GM21367 (cell line): ENCODE results near the gene SCAF4.
"Not testable (repeated sequence)": the region's sequence is repeated elsewhere in the genome, so short reads cannot be mapped to it uniquely, and the experiment has no call there.

Source experiments
- ATAC-seq: cut with Tn5 transposase; IDR thresholded peaks from one replicate; pipeline ENCODE4 v1.9.1; 2021; ENCODE audit not compliant: unreplicated experiment

SCAF4 gene, protein sequence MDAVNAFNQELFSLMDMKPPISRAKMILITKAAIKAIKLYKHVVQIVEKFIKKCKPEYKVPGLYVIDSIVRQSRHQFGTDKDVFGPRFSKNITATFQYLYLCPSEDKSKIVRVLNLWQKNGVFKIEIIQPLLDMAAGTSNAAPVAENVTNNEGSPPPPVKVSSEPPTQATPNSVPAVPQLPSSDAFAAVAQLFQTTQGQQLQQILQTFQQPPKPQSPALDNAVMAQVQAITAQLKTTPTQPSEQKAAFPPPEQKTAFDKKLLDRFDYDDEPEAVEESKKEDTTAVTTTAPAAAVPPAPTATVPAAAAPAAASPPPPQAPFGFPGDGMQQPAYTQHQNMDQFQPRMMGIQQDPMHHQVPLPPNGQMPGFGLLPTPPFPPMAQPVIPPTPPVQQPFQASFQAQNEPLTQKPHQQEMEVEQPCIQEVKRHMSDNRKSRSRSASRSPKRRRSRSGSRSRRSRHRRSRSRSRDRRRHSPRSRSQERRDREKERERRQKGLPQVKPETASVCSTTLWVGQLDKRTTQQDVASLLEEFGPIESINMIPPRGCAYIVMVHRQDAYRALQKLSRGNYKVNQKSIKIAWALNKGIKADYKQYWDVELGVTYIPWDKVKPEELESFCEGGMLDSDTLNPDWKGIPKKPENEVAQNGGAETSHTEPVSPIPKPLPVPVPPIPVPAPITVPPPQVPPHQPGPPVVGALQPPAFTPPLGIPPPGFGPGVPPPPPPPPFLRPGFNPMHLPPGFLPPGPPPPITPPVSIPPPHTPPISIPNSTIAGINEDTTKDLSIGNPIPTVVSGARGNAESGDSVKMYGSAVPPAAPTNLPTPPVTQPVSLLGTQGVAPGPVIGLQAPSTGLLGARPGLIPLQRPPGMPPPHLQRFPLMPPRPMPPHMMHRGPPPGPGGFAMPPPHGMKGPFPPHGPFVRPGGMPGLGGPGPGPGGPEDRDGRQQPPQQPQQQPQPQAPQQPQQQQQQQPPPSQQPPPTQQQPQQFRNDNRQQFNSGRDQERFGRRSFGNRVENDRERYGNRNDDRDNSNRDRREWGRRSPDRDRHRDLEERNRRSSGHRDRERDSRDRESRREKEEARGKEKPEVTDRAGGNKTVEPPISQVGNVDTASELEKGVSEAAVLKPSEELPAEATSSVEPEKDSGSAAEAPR

DNA sequence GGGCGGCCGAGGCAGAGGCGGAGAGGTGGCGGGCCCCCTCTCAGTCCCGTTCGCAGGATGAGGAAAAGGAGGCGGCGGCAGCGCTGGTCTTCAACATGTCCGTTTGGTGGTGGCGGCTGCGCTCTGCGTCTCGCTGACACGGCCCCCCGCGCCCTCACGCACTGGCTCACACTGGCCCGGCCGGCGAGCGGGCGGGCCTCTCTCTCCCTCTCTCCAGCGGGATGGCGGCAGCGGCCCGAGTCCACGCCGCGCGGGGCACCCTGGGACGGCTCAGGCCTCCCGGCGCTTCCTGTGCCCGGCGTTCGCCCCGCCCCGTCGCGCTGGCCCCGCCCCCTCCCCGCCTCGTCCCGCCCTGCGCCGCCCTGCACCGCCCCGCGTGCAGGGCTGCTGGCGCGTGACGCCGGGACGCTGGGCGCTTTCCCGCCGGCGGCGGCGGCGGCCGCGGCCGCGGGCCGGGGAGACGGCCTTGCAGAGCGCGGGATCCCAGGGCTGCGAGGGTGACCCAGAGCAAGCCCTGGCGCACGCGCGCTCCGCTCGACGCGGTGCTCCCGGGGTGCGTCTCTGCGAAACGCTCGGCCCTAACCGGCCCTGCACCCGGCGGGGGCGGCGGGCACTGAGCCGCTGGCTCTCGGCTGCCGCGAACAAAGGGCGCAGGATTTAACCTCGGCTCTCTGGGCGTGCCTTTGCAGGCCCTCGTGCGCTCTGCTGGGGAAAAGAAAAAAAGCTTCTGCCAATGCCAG, at the start of gene SCAF4:
Gene SCAF4, minus strand, starts transcription at position 262 of the 740 bp plus-strand sequence. CDS start 426 bp downstream, outside the sequence.
- ATAC-seq = peak; percentile 78

DNA sequence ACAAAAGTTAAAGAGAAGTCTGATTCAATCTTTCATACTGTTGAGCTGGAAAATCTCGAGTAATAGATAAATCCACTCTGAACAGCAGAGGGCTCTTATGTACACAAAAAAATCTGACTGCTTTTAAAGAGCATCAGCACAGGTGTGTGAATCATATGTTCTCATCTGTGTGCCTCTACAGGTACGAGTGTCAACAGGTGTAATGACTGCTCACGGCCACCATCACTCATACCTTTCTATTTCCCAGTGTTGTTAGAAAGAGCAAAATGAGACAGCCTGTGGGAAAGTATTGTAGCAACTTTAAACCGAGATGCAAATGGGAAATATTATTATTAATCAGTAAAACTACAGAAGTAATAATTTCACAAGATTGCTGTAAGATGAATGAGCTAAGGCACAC, 49.0 kb upstream of the SCAF4 start:
- no peak for ATAC-seq

DNA sequence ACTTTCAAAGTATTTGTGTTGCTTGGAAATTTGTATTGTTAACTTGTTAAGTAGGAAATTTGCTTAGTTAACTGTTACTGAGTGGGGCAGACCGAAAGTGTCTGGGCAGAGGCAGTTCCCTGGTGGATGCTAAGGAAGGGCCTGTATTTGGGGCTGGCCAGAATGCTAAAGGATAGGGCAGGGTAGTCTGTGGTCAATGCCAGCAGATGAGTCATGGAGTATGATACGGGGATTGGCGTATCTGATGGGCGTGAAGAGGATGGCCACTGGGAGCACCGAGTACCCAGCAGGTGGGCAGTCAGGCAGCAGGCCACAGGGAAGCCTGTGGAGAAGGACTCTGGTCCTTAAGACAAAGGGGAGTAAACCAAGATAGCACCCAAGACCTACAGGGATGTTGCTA, 46.6 kb upstream of the SCAF4 start:
- ATAC-seq = no peak

DNA sequence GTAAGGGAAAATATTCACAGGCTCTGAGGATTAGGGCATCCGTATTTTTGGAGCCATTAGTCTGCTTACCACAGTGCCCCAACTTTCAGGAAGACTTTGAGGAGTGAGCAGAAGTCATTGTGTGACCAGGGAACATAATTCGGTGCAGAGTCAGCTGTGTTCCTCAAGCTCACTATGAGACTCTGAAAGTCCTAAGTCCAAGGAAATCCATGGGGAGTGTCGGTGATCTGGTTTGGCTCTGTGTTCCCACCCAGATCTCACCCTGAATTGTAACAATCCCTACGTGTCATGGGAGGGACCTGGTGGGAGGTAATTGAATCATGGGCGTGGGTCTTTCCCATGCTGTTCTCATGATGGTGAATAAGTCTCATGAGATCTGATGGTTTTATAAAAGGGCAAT, 45.9 kb upstream of the SCAF4 start:
- no peak for ATAC-seq

DNA sequence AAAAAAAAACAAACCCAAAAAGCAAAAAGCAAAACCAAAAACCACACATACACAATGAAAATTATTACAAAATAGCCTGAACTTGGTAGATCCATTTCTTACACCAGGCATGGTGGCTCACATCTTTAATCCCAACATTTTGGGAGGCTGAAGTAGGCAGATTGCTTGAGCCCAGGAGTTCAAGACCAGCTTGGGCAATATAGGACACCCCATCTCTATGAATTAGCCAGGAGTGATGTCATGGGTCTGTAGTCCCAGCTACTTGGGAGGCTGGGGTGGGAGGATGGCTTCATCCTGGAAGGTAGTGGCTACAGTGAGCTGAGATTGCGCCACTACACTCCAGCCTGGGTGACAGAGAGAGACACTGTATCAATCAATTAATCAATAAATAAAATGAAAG, 42.1 kb upstream of the SCAF4 start:
- ATAC-seq = no peak

DNA sequence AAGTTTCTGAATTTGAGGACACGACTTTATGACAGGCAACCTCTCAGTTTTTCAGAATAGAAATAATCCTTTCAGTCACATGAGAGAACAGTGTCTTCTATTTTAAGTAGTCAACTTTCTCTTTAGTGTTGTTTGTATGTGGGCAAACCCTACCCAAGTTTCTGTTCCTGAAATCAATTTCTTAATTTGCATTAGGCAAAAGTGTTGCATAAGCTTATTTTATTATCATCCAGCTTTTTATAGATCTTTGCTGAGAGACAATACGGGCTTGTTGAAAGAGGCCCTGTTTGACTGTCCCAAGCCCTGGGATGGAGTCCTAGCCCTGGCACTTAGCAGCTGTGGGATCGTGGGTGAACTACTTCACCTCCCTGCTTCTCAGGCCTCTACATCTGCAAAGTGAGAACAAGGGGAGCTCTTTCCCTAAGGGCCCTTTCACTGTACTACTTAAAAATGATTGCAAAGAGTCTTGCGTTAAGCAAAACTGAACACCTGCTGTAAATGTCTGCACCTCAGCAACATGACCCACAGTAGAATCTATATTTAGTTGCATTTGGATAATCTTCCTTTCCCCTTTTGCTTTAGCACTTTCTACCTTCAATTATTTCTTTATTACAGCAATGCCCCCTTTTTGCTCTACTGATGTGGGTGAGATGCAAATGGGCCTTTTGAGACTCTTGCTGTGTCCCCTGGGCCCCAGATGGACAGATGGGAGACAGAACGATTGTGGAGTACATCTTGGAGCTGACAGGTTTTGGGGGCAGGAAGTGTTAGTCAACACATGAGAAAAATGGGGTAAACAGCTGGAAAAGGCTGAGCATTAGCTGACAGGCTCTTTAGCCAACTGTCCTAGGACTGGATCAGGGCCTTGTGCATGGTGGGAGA, 41.0 kb upstream of the SCAF4 start:
- peak; percentile 90 for ATAC-seq

DNA sequence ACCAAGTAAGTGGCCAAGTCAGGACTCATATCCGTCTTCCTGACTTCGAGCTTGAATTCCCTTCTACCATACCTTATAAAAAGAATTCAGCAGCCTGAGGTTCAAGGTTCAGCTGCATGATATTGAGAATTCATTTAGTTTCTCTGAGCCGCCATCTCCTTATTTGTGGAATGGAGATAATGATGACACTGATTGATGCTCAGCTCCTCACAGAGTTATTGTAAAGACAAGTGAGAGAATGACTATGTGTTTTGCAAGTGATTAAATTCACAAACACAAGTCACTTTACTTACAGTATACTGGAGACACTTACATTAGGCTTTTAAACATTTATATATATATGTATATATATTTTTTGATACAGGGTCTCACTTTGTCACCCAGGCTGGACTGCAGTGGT, 39.8 kb upstream of the SCAF4 start:
- ATAC-seq = no peak

DNA sequence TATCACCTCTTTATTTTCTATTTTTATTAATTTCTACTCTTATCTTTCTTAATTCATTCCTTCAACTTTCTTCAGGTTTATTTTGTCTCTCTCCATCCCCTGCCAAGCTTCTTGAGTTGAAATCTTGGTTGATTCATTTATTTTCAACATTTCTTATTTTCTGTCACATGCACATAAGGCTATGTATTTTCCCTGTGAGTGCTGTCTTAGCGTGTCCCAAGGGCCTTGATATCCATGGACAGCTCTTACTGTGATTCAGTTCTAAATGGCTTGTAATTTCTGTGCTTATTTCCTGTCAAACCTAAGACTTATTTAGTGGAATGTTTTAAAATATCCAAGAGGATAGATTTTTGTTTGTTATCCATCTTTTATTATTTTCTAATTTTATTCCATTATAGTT, 36.8 kb upstream of the SCAF4 start:
- ATAC-seq = no peak

DNA sequence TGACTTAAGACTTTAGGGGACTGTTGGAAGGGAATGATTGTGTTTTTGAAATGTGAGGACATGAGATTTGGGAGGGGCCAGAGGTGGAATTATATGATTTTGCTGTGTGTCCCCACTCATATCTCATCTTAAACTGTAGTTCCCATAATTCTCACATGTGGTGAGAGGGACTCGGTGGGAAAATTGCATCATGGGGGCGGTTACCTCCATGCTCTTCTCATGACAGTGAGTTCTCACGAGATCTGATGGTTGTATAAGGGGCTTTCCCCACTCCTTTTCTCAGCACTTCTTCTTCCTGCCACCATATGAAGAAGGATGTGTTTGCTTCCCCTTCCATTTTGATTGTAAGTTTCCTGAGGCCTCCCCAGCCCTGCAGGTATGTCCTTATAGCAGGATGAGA, 35.0 kb upstream of the SCAF4 start:
- ATAC-seq = no peak

DNA sequence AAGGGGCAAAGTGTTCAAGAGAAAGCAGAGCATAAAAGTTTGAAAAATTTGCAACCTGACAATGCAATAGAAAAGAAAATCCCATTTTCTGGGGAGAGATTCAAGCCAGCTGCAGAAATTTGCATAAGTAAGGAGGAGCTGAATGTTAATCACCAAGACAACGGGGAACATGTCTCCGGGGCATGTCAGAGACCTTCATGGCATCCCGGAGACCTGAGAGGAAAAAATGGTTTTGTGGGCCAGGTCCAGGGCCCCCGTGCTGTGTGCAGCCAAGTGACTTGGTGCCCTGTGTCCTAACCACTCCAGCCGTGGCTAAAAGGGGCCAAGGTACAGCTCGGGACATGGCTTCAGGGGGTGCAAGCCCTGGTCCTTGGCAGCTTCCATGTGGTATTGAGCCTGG, 33.9 kb upstream of the SCAF4 start:
- ATAC-seq = not testable (repeated sequence)

DNA sequence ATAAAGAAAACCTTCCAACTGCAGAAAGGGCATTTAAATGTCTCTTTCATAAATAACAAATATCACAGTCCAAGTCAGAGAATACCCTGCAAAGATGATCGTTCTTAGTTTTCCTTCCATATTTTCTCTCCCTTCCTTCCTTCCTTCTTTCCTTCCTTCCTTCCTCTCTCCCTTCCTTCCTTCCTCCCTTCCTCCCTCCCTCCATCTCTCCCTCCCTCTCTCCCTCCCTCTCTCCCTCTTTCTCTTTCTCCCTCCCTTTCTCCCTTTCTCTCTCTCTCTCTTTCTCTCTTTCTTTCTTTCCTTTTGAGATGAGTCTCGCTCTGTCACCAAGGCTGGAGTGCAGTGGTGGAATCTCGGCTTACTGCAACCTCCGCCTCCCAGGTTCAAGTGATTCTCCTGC, 29.0 kb upstream of the SCAF4 start:
- no peak for ATAC-seq

DNA sequence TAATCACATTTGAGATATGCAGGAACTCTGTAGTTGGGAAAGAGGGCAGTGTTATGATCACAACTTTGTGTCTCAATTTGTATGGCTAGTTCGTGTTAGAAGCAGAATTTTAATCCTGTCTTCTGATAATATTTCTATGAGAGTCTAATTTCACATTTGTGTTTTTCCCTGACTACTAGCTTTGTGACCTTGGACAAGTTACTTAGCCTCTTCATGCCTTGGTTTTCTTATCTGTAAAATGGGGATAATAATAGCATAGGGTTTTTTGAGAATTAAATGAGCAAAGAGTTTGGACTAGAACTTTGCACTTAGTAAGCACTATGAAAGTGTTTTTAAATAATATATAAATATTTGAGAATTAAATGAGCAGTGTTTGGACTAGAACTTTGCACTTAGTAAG, 24.9 kb upstream of the SCAF4 start:
- no peak for ATAC-seq

DNA sequence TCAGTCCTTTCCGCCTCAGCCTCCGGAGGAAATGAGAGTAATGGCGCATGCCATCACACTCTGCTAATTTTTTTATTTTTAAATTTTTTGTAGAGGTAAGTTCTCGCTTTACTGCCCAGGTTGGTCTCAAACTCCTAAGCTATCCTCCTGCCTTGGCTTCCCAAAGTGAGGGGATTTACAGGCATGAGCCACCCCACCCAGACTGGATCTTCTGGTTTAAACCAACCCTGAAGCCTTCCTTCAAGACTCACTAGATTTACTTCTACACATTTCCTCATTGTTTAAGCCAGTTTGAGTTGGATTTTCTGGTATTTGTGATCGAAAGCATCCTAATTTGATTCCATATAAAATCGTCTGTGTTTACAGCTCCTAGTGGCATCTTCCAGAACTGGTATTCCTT, 23.1 kb upstream of the SCAF4 start:
- no peak for ATAC-seq

DNA sequence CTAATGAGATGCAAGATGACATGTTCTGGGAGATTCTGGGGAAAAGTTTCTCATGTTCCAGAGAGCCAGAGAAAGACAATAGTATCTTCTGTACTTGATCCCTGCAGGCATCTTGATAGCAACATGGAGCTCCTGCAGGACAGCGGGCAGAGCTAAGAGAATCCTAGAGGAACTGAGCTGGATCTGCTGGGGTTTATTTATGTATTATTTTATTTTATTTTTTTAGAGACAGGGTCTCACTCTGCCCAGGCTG, 22.7 kb upstream of the SCAF4 start:
- ATAC-seq = no peak

DNA sequence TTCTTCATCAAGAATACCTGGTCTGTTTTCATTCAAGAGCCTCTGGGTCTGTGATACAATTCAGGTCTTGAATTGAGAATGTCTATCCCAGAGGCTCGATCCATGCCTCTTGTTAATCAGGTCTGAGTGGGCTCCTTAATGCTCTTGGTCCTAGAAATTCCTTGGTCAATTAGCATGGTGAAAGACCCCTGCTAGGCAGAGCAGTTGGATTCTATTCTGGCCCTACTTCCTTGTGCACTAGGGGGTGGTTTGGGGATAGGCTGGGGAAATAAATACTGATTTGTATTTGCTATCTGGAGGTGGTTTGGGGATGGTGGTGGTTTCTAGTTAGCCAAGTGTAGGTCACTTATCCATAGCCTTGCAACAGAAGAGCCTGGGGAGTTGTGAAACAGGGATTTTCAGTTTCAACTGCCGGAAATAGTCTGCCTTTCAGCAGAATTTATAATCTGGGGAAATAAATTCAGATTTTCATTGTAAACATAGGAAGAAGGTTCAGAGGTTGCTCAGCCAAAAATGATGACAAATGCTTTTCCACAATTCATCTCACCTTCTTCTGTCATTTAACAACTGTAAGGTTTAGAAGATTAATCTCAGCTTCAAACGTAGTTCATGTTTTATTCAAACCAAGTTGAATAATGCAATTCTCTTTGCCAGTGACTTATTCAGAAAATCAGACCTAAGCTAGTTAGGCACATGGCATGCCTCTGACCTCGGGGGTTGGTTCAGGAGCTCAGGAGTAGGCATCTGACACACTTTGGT, 22.2 kb upstream of the SCAF4 start:
- no peak for ATAC-seq

DNA sequence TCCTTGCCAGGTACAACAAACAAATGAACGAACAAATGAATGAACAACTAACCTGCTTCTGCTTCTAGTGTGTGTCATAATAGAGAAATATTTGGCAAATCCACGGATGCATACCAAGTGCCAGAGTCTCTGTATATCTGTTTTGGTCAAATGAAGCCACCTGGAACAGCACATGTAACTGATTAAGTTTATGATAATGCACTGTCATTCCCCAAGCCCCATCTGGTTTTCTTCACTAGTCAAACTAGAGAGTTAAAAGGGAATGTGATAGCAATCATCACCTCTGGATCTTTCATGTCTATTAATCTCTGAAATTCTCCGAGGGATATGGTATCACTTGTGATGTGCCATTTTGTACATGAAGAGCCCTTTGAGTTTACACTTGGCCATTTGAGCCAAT, 21.0 kb upstream of the SCAF4 start:
- ATAC-seq = no peak

DNA sequence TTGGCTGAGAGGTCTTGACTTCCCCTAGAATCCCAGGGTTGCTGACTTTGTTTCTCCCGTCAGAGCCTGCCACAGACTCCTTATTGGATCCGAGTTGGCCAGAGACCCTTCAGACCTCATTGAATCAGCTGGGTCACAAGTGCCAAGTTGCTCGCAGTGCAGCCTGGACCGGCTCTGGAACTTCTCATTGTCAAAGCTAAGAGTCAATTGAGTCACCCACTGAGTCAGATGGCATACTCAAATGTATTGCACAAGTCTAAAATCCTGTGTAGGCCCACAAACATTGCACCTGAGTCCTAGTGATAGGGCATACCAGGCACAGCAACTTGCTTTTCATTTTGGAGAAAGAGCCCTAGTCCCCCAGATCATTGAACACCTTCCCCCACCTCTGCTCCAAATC, 20.4 kb upstream of the SCAF4 start:
- ATAC-seq = no peak

DNA sequence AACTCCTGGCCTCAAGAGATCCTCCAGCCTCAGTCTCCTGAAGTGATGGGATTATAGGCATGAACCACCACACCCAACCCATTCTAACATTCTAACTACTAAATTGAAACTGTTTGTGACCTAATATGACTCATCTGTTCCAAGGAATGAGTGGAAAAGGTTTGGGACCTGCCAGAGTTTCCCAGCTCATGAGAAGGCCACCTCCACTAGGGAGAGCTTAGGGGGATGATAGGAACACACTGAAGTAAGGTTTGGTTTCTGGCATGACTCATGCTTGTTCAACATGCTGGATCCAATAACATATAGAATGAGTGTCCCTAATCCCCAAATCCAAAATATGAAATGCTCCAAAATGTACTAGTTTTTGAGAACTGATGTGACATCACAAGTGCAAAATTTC, 18.9 kb upstream of the SCAF4 start:
- no peak for ATAC-seq

DNA sequence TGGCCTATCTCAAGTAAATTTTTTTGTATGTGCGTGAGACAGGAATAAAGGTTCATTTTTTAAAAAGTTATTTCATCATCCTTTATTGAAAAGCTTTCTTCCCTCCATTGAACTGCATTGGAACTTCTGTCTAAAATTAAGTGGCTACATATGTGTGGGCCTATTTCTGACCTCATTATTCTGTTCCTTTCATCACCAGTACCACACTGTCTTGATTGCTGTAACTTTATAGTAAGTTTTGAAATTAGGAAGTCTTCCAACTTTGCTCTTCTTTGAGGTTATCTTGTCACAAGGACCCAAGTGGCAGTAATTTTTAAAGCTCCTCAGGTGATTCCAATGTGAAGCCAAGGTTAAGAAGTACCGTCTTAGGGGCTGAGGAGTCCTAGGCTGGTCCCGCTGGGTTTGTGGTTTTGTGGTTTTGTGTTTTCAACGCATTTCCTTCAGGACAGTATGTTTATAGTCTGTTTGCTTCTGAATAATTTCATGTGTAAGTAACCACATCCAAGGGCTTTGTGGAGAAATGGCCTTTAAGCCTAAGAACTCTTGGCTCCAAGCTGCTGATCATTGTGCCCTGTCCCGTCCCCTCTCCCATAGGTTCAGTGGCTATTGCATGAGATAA, 12.4 kb upstream of the SCAF4 start:
- no peak for ATAC-seq
